HG03045 (cell line): ENCODE results near the gene DSC2.
"Not testable (repeated sequence)": the region's sequence is repeated elsewhere in the genome, so short reads cannot be mapped to it uniquely, and the experiment has no call there.

Experiments
- ATAC-seq: cut with Tn5 transposase; IDR thresholded peaks from one replicate; pipeline ENCODE4 v1.9.1; 2021; ENCODE audit warnings: mild to moderate bottlenecking, moderate library complexity; ENCODE audit not compliant: unreplicated experiment

The DSC2 gene

GRCh38 chr18:31045599-31045998 is 56.6 kb downstream of the DSC2 start:
- no peak for ATAC-seq

GRCh38 chr18:31044926-31045325 is 57.3 kb downstream of the DSC2 start:
- no peak for ATAC-seq

GRCh38 chr18:31043709-31044108 is 58.5 kb downstream of the DSC2 start:
- no peak for ATAC-seq

GRCh38 chr18:31042406-31043181 is 59.6 kb downstream of the DSC2 start, which contains the start of gene DSC3:
DSC3 (minus strand) TSS chr18:31042742; CDS start chr18:31042660, 82 bp downstream.
- ATAC-seq, result no peak

GRCh38 chr18:31042084-31042405 is 60.2 kb downstream of the DSC2 start:
- no peak for ATAC-seq

- no peak for ATAC-seq
These were observed 60.7 kb downstream of the DSC2 start for GRCh38 chr18:31041271-31042083.

GRCh38 chr18:31040686-31041270 is 61.4 kb downstream of the DSC2 start:
- no peak for ATAC-seq

GRCh38 chr18:31039426-31039825 is 62.8 kb downstream of the DSC2 start:
- no peak for ATAC-seq

GRCh38 chr18:31037686-31038085 is 64.5 kb downstream of the DSC2 start:
- not testable (repeated sequence) for ATAC-seq

- no peak for ATAC-seq
These were observed 67.7 kb downstream of the DSC2 start for GRCh38 chr18:31034541-31034940.

GRCh38 chr18:31030574-31031278 is 71.5 kb downstream of the DSC2 start:
- ATAC-seq, result no peak

GRCh38 chr18:31015715-31016434 is 86.3 kb downstream of the DSC2 start:
- ATAC-seq, result no peak

GRCh38 chr18:31011455-31011854 is 90.8 kb downstream of the DSC2 start:
- not testable (repeated sequence) for ATAC-seq

- no peak for ATAC-seq
These were observed 91.6 kb downstream of the DSC2 start for GRCh38 chr18:31010601-31011000.
